Keratinocyte (primary cell): ENCODE results near the gene PLPP1.

ENCODE experiments used
- CTCF ChIP-seq, 3 experiments: IDR thresholded peaks in 1 of 3; conservative IDR thresholded peaks in 1 of 3; optimal IDR thresholded peaks in 1 of 3; 2 replicates in 2 of 3; 3 replicates in 1 of 3; pipeline versions ENCODE3 to v1.5.1; 2011; ENCODE audit warnings: low read length in 3 of 3, mild to moderate bottlenecking in 3 of 3, moderate library complexity in 2 of 3, control low read depth in 1 of 3, inconsistent platforms in 1 of 3; ENCODE audit not compliant: insufficient read depth in 2 of 3; ENCODE audit errors: extremely low read depth in 1 of 3
- EZH2 ChIP-seq: IDR thresholded peaks from one replicate; pipeline ENCODE4 v1.6.1; 2012; ENCODE audit warnings: inconsistent platforms, mild to moderate bottlenecking, low read length, moderate library complexity

GRCh38 chr5:55472642-55473041 lies 62.1 kb downstream of the PLPP1 start:
- TF ChIP-seq CTCF (optimal IDR thresholded peaks at IDR 0.05 in 1 of 3, IDR thresholded peaks at IDR 0.05 in 1 of 3, conservative IDR thresholded peaks at IDR 0.05 in 1 of 3; ENCODE audit: extremely low read depth in 1 of 3, insufficient read depth in 2 of 3, low read length in 3 of 3) (no peak), EZH2 (no peak)
